DOHH2 (cell line): ENCODE data around the gene KRTAP5-6.
"Not testable (repeated sequence)": the region's sequence is repeated elsewhere in the genome, so short reads cannot be mapped to it uniquely, and the experiment has no call there.

Experiments used
- H3F3A ChIP-seq: fragments of 200-600 bp; sonication (generic), shearing (Covaris generic); 2 replicates; pipeline ENCODE4 v1.6.0; 2016; ENCODE audit warnings: antibody characterized with exemption, mild to moderate bottlenecking; ENCODE audit not compliant: control insufficient read depth, insufficient read depth
- H3K27ac ChIP-seq: fragments of 200-600 bp; sonication (generic); 2 replicates; pipeline ENCODE4 v1.5.1; 2014; ENCODE audit warnings: low read depth, mild to moderate bottlenecking, low read length, moderate library complexity
- H3K27me3 ChIP-seq: fragments of 200-600 bp; sonication (generic); 2 replicates; pipeline ENCODE4 v1.6.1; 2014; ENCODE audit warnings: mild to moderate bottlenecking, low read length, mixed read lengths; ENCODE audit not compliant: control insufficient read depth
- H3K36me3 ChIP-seq: fragments of 200-600 bp; sonication (generic); 2 replicates; pipeline ENCODE4 v1.6.1; 2014; ENCODE audit warnings: mild to moderate bottlenecking, low read length, moderate library complexity, mixed read lengths; ENCODE audit not compliant: control insufficient read depth
- H3K4me1 ChIP-seq: fragments of 200-600 bp; sonication (generic); 2 replicates; pipeline ENCODE4 v1.6.1; 2014; ENCODE audit warnings: mild to moderate bottlenecking, low read length, mixed read lengths; ENCODE audit not compliant: control insufficient read depth
- H3K4me2 ChIP-seq: fragments of 200-600 bp; sonication (generic); 2 replicates; pipeline ENCODE4 v1.6.0; 2014; ENCODE audit warnings: mild to moderate bottlenecking, low read length, moderate library complexity
- H3K4me3 ChIP-seq: fragments of 200-600 bp; sonication (generic); 2 replicates; pipeline ENCODE4 v1.5.1; 2014; ENCODE audit warnings: mild to moderate bottlenecking, low read length, mixed read lengths
- H3K79me2 ChIP-seq: fragments of 200-600 bp; sonication (generic); 2 replicates; pipeline ENCODE4 v1.6.1; 2014; ENCODE audit warnings: mild to moderate bottlenecking, low read length, mixed read lengths; ENCODE audit not compliant: control insufficient read depth
- H3K9me2 ChIP-seq: fragments of 200-600 bp; sonication (generic); replicated peaks from 2 replicates; pipeline ENCODE4 v1.6.1; 2014; ENCODE audit warnings: mild to moderate bottlenecking, low read length, mixed read lengths; ENCODE audit not compliant: control insufficient read depth
- H3K9me3 ChIP-seq: fragments of 200-600 bp; sonication (generic); 2 replicates; pipeline ENCODE4 v1.6.1; 2014; ENCODE audit warnings: antibody characterized with exemption, low read length, mixed read lengths; ENCODE audit not compliant: control insufficient read depth, insufficient read depth
- H4K20me1 ChIP-seq: fragments of 200-600 bp; sonication (generic); 2 replicates; pipeline ENCODE4 v1.6.0; 2014; ENCODE audit warnings: low read depth, mild to moderate bottlenecking, antibody characterized with exemption, low read length, moderate library complexity; ENCODE audit not compliant: control insufficient read depth, insufficient read depth
- EZH2phosphoT487 ChIP-seq: fragments of 200-600 bp; sonication (generic); IDR thresholded peaks from 2 replicates; pipeline ENCODE4 v1.6.1; 2017; ENCODE audit warnings: borderline replicate concordance, mild to moderate bottlenecking, antibody characterized with exemption, low read length, moderate library complexity, mixed read lengths
- TF ChIP-seq, protein P1 (sequence below): fragments of 200-600 bp; sonication (generic); IDR thresholded peaks from one replicate; pipeline ENCODE4 v1.5.1; 2014; ENCODE audit warnings: antibody characterized with exemption, mild to moderate bottlenecking, low read depth, low read length; ENCODE audit not compliant: poor library complexity, severe bottlenecking

KRTAP5-6 gene

DNA sequence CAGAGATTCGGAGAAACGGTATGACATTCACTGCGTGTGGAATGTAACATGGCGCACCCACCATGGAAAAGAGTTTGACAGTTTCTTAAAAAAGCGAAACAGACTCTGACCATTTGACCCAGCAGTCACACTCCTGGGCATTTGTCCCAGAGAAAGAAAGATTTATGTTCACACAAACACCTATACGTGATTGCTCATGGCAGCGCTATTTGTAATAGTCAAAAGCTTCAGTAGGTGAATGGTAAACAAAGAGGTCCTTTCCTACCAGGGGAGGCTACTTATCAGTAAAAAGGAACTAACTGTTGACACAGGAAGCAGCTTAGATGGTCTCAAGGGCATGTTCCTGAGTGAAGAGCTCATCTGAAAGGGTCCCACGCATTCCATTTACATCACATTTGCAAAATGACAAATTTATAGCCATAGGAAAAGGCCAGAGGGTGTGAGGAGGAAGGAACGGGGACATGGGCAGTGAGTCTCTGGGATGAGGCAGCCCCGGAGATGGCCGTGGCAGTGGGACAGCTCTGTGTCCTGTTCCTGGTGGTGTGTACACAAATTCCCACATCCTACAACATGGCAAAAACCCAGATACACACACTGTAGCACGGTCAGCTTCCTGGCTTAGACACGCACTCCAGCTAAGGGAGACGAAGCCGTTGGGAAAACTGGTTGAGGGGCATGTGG lies 14.6 kb upstream of the KRTAP5-6 start:
- Histone ChIP-seq H3K27ac (no peak overlapping the region), H3K4me2 (no peak overlapping the region), H3K9me2 (no peaks in the 10 kb centered on the region), H3K4me1 (no peaks in the 10 kb centered on the region), H3K9me3 (no peaks in the 10 kb centered on the region), H3K27me3 (no peaks in the 10 kb centered on the region), H4K20me1 (no peaks in the 10 kb centered on the region), H3K36me3 (no peaks in the 10 kb centered on the region), H3K4me3 (no peak overlapping the region), H3F3A (no peaks in the 10 kb centered on the region), H3K79me2 (no peaks in the 10 kb centered on the region)
- TF ChIP-seq, protein P1, sequence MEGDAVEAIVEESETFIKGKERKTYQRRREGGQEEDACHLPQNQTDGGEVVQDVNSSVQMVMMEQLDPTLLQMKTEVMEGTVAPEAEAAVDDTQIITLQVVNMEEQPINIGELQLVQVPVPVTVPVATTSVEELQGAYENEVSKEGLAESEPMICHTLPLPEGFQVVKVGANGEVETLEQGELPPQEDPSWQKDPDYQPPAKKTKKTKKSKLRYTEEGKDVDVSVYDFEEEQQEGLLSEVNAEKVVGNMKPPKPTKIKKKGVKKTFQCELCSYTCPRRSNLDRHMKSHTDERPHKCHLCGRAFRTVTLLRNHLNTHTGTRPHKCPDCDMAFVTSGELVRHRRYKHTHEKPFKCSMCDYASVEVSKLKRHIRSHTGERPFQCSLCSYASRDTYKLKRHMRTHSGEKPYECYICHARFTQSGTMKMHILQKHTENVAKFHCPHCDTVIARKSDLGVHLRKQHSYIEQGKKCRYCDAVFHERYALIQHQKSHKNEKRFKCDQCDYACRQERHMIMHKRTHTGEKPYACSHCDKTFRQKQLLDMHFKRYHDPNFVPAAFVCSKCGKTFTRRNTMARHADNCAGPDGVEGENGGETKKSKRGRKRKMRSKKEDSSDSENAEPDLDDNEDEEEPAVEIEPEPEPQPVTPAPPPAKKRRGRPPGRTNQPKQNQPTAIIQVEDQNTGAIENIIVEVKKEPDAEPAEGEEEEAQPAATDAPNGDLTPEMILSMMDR, result no peak
- no peak for TF ChIP-seq EZH2phosphoT487

DNA sequence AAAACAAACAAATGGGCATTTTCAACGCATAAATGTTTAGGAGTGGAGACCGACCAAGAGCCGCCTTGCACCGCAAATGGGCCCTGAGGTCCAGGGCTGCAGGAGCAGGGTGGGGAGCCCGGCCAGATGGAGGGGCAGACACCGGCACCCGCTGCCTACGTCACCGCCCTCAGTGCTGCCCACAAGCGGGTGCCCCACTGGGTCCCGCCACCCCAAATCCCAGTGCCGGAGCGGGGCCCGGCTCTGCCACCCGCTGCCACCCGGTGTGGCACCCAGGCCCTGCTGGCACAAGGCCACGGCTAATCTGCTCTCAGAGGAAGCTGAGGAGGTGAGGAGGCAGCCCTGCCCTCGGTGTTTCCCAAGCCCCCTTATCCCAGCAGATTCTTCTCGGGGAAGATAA lies 13.8 kb upstream of the KRTAP5-6 start:
- H3K4me2 ChIP-seq, result not testable (repeated sequence)

DNA sequence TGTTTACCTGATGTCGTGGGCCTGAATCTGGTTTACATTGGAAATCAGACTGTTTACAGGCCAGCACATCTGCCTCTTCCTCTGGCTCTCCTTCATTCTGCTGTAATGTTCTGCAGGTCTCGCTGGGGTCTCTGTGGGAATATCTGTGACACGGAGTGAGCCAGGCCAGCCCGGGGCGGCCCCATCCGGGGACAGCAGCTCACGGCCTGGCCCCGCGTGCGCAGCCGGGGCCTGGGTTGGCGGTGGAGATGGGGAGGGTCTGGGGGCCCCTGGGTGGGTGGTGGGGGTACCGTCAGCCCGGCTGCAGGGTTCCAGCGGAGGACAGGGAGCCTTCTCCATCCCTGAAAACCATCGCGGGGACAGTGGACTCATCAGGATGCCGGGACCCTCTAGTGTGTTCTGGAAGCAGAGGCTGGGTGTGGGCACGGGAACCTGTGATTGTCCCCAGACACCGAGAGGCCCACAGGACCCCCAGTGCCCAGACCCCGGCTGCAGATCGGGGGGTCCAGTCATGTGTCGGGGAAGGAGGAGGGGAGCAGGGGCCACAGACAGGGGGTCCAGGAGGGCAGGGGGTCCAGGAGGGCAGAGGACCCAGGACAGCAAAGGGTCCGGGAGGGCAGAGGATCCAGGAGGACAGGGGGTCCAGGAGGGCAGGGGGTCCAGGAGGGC lies 13.0 kb upstream of the KRTAP5-6 start:
- not testable (repeated sequence) for H3K27me3 ChIP-seq, H3K79me2 ChIP-seq, H3K4me3 ChIP-seq, H3K4me1 ChIP-seq, H3K9me2 ChIP-seq, H3K4me2 ChIP-seq, H3K36me3 ChIP-seq, H3K9me3 ChIP-seq, H3K27ac ChIP-seq, H3F3A ChIP-seq, H4K20me1 ChIP-seq

More for the DNA sequence above, 13.8 kb upstream of the KRTAP5-6 start:
- H3K4me3 ChIP-seq, H3K27ac ChIP-seq, H3F3A ChIP-seq, H3K79me2 ChIP-seq, H3K36me3 ChIP-seq, H4K20me1 ChIP-seq, H3K27me3 ChIP-seq, H3K9me3 ChIP-seq, H3K4me1 ChIP-seq, H3K9me2 ChIP-seq: not testable (repeated sequence)

DNA sequence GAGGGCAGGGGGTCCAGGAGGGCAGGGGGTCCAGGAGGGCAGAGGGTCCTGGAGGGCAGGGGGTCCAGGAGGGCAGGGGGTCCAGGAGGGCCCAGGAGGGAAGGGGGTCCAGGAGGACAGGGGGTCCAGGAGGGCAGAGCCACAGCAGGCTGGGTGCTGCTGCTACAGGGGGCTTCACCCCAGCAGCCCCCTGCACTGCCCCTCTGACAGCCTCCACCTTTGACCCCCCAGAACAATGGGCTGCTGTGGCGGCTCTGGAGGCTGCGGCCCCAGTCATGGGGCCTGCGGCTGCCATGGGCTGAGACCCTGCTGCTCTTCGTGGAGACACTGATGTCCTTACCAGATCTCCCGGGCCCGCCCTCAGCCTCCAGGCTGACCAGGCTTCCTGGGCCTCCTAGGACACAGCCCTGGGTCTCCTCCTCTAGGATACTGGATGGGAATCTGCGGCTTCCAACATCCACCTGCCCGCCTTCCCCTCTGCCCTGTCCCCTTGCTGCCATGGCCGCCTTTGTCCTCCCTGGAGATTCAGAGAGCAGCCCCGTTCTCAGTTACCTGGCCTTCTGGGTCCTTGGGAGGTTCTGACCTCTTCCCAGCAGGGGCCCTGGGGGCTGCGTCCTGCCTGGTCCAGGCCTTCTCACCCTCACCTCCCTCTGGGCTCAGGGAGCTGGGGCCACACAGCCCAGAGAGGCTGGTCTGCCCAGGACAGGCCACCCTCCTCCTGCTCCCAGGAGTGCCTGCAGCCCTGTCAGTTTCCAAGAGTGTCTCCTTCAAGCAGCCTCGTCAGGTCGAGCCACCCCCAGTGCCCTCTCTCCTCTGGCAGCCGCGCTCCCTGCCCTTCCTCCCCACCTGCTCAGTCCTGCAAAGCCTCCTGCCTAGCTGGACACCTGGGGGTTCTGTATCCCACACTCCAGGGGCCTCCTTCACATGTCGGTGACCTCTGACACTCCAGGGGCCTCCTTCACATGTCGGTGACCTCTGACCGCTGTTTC lies 11.8 kb upstream of the KRTAP5-6 start:
- not testable (repeated sequence) for H3K9me3 ChIP-seq, H3K9me2 ChIP-seq, H3K27me3 ChIP-seq, H3K79me2 ChIP-seq, H3F3A ChIP-seq, H4K20me1 ChIP-seq, H3K4me3 ChIP-seq, H3K36me3 ChIP-seq, H3K4me1 ChIP-seq, H3K27ac ChIP-seq, H3K4me2 ChIP-seq

DNA sequence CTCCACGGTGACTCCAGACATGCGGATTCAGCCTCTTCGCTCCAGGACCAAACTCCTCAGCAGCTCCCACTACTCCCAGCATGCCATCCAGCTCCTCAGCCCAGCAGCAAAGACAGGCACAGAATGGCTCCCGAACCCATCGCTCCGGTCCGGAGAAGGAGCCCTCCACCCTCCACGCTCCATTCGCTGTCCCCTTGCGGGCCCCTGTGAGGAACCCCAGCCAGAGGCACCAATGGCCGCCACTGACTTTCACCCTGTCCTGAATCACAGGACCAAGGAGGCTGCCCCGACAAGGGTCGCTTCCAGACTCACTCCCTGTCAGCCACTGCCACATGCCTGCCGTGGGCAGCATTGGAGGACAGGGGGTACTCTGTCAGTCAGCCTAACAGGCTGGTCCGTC lies 10.8 kb upstream of the KRTAP5-6 start:
- not testable (repeated sequence) for H3K9me2 ChIP-seq, H3K36me3 ChIP-seq, H3K27ac ChIP-seq, H3F3A ChIP-seq, H4K20me1 ChIP-seq, H3K4me1 ChIP-seq, H3K27me3 ChIP-seq, H3K9me3 ChIP-seq, H3K4me3 ChIP-seq, H3K79me2 ChIP-seq, H3K4me2 ChIP-seq

DNA sequence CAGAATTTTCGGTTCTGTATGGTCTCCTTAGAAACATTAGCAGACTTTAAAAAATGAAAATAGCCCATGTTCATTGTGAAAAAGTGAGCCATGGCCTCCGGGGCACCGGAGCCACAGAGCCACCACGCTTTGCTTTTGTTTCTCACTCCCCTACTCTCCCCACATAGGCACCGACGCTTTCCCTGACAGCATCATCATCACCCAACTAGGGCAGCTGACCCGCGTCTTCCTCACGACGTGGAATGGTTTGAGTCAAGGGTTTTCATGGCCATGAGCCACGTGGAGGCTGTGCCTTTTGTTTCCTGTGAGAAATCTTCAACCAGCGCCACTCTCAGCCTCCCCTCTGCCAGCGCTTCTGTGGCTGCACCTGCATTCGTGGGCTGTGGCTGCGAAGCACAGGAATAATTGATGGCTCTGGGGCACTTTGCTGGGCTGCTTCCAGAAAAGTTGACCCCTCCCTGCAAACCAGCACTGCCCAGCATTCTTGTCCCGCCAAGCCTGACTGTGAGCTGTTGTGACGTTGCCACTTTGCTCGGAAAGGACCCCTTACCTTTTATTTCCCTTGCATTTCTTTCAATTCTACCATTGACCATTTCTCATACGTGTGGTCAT lies 8.6 kb upstream of the KRTAP5-6 start:
- H3K36me3 ChIP-seq, H3K9me2 ChIP-seq, H3K27ac ChIP-seq, H3K9me3 ChIP-seq, H3K27me3 ChIP-seq, H3K4me2 ChIP-seq, H3K4me3 ChIP-seq, H3K79me2 ChIP-seq, H4K20me1 ChIP-seq, H3K4me1 ChIP-seq, H3F3A ChIP-seq: not testable (repeated sequence)
